Stimulated activated CD4-positive, alpha-beta T cell treated with anti-CD3 and anti-CD28 coated beads, Interleukin-1b, Interleukin-23, amount 100 ng/mL, for 48 hours (primary cell): ENCODE data around the gene TMA16.
"Not testable (repeated sequence)": the region's sequence is repeated elsewhere in the genome, so short reads cannot be mapped to it uniquely, and the experiment has no call there.

ENCODE experiments used
- DNase-seq: peaks from one replicate; pipeline ENCODE4 v3.0.0-alpha.2; 2020

TMA16 gene

GRCh38 chr4:163523791-163524365, 29.4 kb downstream of the TMA16 start:
- DNase-seq, result no peak

- DNase-seq, result no peak
These were observed 31.5 kb downstream of the TMA16 start for GRCh38 chr4:163525982-163526381.

- no peak for DNase-seq
These were observed 32.7 kb downstream of the TMA16 start for GRCh38 chr4:163527172-163527571.

GRCh38 chr4:163528653-163529052, 34.2 kb downstream of the TMA16 start:
- no peak for DNase-seq

GRCh38 chr4:163534056-163534455, 39.6 kb downstream of the TMA16 start:
- DNase-seq, result no peak

- no peak for DNase-seq
These were observed 41.2 kb downstream of the TMA16 start for GRCh38 chr4:163535657-163536056.

- DNase-seq, result no peak
These were observed 41.6 kb downstream of the TMA16 start for GRCh38 chr4:163536091-163536490.

- no peak for DNase-seq
These were observed 42.6 kb downstream of the TMA16 start for GRCh38 chr4:163537114-163537513.

- DNase-seq, result not testable (repeated sequence)
These were observed 44.3 kb downstream of the TMA16 start for GRCh38 chr4:163538820-163539219.

- no peak for DNase-seq
These were observed 46.0 kb downstream of the TMA16 start for GRCh38 chr4:163540448-163540847.

GRCh38 chr4:163540977-163541376, 46.5 kb downstream of the TMA16 start:
- no peak for DNase-seq

- DNase-seq, result no peak
These were observed 47.8 kb downstream of the TMA16 start for GRCh38 chr4:163542275-163542674.

- peak; percentile 49 for DNase-seq
These were observed 50.0 kb downstream of the TMA16 start for GRCh38 chr4:163544407-163545038.

- no peak for DNase-seq
These were observed 54.2 kb downstream of the TMA16 start for GRCh38 chr4:163548481-163549243.

- DNase-seq, result no peak
These were observed 56.4 kb downstream of the TMA16 start for GRCh38 chr4:163550869-163551267.

- DNase-seq, result no peak
These were observed 58.7 kb downstream of the TMA16 start for GRCh38 chr4:163553146-163553545.

- no peak for DNase-seq
These were observed 60.5 kb downstream of the TMA16 start for GRCh38 chr4:163554870-163555465.

- DNase-seq, result no peak
These were observed 61.7 kb downstream of the TMA16 start for GRCh38 chr4:163556177-163556576.

- DNase-seq, result no peak
These were observed 62.3 kb downstream of the TMA16 start for GRCh38 chr4:163556650-163557391.

GRCh38 chr4:163558539-163559044, 64.1 kb downstream of the TMA16 start:
- no peak for DNase-seq

- no peak for DNase-seq
These were observed 68.0 kb downstream of the TMA16 start for GRCh38 chr4:163562496-163562895.

GRCh38 chr4:163563592-163563991, 69.1 kb downstream of the TMA16 start:
- DNase-seq, result no peak

- DNase-seq, result no peak
These were observed 69.8 kb downstream of the TMA16 start for GRCh38 chr4:163564221-163564720.
